ENCODE results near the gene GRK7.
"Not testable (repeated sequence)": the region's sequence is repeated elsewhere in the genome, so short reads cannot be mapped to it uniquely, and the experiment has no call there.

Gene GRK7

GRCh38 chr3:141784096-141784495 lies 20.9 kb downstream of the GRK7 start:
- H3K9ac ChIP-seq (ENCODE audit: insufficient read length, low read depth): no peak overlapping the region
- peaks cover 3% of the 10 kb centered on the region for H3K4me1 ChIP-seq (ENCODE audit: insufficient read depth, insufficient read length)
- no peaks in the 10 kb centered on the region for H3K36me3 ChIP-seq (ENCODE audit: insufficient read depth, insufficient read length, low read length)
- no peak for DNase-seq (ENCODE audit: low read depth, low spot score)
- TF ChIP-seq SUZ12 (IDR thresholded peaks at IDR 0.05; ENCODE audit: extremely low read depth, insufficient read depth, insufficient read length) (no peak), YY1 (IDR thresholded peaks at IDR 0.05; ENCODE audit: insufficient read depth, insufficient read length) (no peak), ZNF274 (IDR thresholded peaks at IDR 0.05; ENCODE audit: low read depth, low read length) (no peak)
- H3K27me3 ChIP-seq (ENCODE audit: insufficient read depth, insufficient read length): no peaks in the 10 kb centered on the region
- H3K9me3 ChIP-seq (ENCODE audit: insufficient read depth, low read length): no peaks in the 10 kb centered on the region
- no peak overlapping the region for H3K4me3 ChIP-seq (ENCODE audit: insufficient read length, low read depth)

- TF ChIP-seq SUZ12 (IDR thresholded peaks at IDR 0.05; ENCODE audit: extremely low read depth, insufficient read depth, insufficient read length) (no peak), ZNF274 (IDR thresholded peaks at IDR 0.05; ENCODE audit: low read depth, low read length) (no peak), YY1 (IDR thresholded peaks at IDR 0.05; ENCODE audit: insufficient read depth, insufficient read length) (no peak)
Observed at GRCh38 chr3:141784531-141784930, 21.3 kb downstream of the GRK7 start.

DNA sequence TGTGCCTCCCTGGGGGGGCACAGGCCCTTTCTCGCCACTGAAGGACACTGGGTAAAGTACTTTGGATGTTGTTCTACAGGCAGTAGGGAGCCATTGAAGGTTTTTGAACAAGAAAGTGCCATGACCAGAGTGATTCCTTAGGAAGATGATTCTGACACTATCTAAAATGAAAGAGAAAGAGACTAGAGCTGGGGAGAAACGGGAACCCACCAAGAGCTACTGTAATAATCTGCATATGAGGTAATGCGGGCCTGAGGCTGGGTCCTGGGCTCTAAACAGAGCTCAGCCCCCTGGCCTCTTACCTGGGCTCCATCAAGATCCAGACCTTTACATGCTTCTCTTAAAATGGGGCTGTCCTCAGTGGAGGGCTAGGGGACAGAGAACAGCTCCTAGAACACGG lies 24.9 kb downstream of the GRK7 start:
- H3K4me3 ChIP-seq (ENCODE audit: insufficient read length, low read depth): no peak overlapping the region
- H3K36me3 ChIP-seq (ENCODE audit: insufficient read depth, insufficient read length, low read length): no peaks in the 10 kb centered on the region
- TF ChIP-seq YY1 (IDR thresholded peaks at IDR 0.05; ENCODE audit: insufficient read depth, insufficient read length) (no peak), SUZ12 (IDR thresholded peaks at IDR 0.05; ENCODE audit: extremely low read depth, insufficient read depth, insufficient read length) (no peak), ZNF274 (IDR thresholded peaks at IDR 0.05; ENCODE audit: low read depth, low read length) (no peak)
- H3K4me1 ChIP-seq (ENCODE audit: insufficient read depth, insufficient read length): peaks cover 3% of the 10 kb centered on the region
- H3K9me3 ChIP-seq (ENCODE audit: insufficient read depth, low read length): no peaks in the 10 kb centered on the region
- no peak for DNase-seq (ENCODE audit: low read depth, low spot score)
- H3K27me3 ChIP-seq (ENCODE audit: insufficient read depth, insufficient read length): no peaks in the 10 kb centered on the region
- H3K9ac ChIP-seq (ENCODE audit: insufficient read length, low read depth): no peak overlapping the region

More at GRCh38 chr3:141784531-141784930, 21.3 kb downstream of the GRK7 start:
- H3K9ac ChIP-seq (ENCODE audit: insufficient read length, low read depth): no peak overlapping the region
- H3K4me1 ChIP-seq (ENCODE audit: insufficient read depth, insufficient read length): peaks cover 3% of the 10 kb centered on the region
- no peak overlapping the region for H3K4me3 ChIP-seq (ENCODE audit: insufficient read length, low read depth)
- DNase-seq (ENCODE audit: low read depth, low spot score): no peak
- H3K9me3 ChIP-seq (ENCODE audit: insufficient read depth, low read length): no peaks in the 10 kb centered on the region
- H3K27me3 ChIP-seq (ENCODE audit: insufficient read depth, insufficient read length): no peaks in the 10 kb centered on the region
- H3K36me3 ChIP-seq (ENCODE audit: insufficient read depth, insufficient read length, low read length): no peaks in the 10 kb centered on the region

- H3K36me3 ChIP-seq (ENCODE audit: insufficient read depth, insufficient read length, low read length); H3K9me3 ChIP-seq (ENCODE audit: insufficient read depth, low read length); H3K27me3 ChIP-seq (ENCODE audit: insufficient read depth, insufficient read length); H3K4me1 ChIP-seq (ENCODE audit: insufficient read depth, insufficient read length); DNase-seq (ENCODE audit: low read depth, low spot score); H3K9ac ChIP-seq (ENCODE audit: insufficient read length, low read depth); H3K4me3 ChIP-seq (ENCODE audit: insufficient read length, low read depth): not testable (repeated sequence)
Observed at GRCh38 chr3:141788750-141789149, 25.5 kb downstream of the GRK7 start.

- DNase-seq (ENCODE audit: low read depth, low spot score): no peak
- Histone ChIP-seq H3K4me3 (ENCODE audit: insufficient read length, low read depth) (no peak overlapping the region), H3K27me3 (ENCODE audit: insufficient read depth, insufficient read length) (no peaks in the 10 kb centered on the region), H3K9ac (ENCODE audit: insufficient read length, low read depth) (no peak overlapping the region), H3K4me1 (ENCODE audit: insufficient read depth, insufficient read length) (peaks cover 3% of the 10 kb centered on the region), H3K36me3 (ENCODE audit: insufficient read depth, insufficient read length, low read length) (no peaks in the 10 kb centered on the region), H3K9me3 (ENCODE audit: insufficient read depth, low read length) (no peaks in the 10 kb centered on the region)
- TF ChIP-seq SUZ12 (IDR thresholded peaks at IDR 0.05; ENCODE audit: extremely low read depth, insufficient read depth, insufficient read length) (no peak), ZNF274 (IDR thresholded peaks at IDR 0.05; ENCODE audit: low read depth, low read length) (no peak), YY1 (IDR thresholded peaks at IDR 0.05; ENCODE audit: insufficient read depth, insufficient read length) (no peak)
Observed at GRCh38 chr3:141789281-141789680, 26.1 kb downstream of the GRK7 start.

DNA sequence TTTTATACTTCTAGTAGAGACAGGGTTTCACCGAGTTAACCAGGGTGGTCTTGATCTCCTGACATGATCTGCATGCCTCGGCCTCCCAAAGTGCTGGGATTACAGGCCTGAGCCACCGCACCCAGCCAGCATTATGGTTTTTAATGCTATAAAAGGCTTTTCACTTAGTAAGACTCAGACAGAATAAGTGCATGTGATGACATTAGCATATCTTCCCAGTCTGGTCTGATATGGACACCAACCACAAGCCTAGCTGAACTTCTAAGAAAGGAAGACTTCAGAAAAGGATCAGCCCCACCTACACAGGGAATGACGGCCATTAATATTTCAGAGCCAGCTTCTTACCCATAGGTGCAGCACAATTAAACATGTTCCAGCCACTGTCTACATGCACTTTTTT lies 27.0 kb downstream of the GRK7 start:
- no peak for TF ChIP-seq YY1 (IDR thresholded peaks at IDR 0.05; ENCODE audit: insufficient read depth, insufficient read length)
- no peak for TF ChIP-seq SUZ12 (IDR thresholded peaks at IDR 0.05; ENCODE audit: extremely low read depth, insufficient read depth, insufficient read length)
- no peak for TF ChIP-seq ZNF274 (IDR thresholded peaks at IDR 0.05; ENCODE audit: low read depth, low read length)
- no peak overlapping the region for H3K4me3 ChIP-seq (ENCODE audit: insufficient read length, low read depth)
- no peaks in the 10 kb centered on the region for H3K27me3 ChIP-seq (ENCODE audit: insufficient read depth, insufficient read length)
- no peak for DNase-seq (ENCODE audit: low read depth, low spot score)
- no peaks in the 10 kb centered on the region for H3K36me3 ChIP-seq (ENCODE audit: insufficient read depth, insufficient read length, low read length)
- H3K9ac ChIP-seq (ENCODE audit: insufficient read length, low read depth): no peak overlapping the region
- H3K9me3 ChIP-seq (ENCODE audit: insufficient read depth, low read length): no peaks in the 10 kb centered on the region
- H3K4me1 ChIP-seq (ENCODE audit: insufficient read depth, insufficient read length): peaks cover 3% of the 10 kb centered on the region

DNA sequence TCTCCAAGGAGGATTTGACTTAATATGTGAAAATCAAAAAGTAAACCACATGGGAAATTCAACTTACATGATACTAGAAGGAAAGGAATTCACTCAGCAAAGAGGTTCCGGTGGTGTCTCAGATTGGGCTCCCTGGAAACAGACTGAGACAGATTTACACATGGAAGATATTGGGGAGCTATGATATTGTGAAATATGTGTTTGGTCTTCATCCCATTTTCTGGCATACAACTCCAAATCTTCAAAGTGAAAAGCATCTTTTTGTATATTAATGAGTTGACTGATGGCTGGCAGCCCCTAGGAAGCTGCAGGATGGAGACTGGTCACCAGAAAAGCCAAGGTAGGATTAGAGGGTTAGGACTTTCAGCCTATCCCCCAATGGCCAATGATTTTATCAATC lies 29.3 kb downstream of the GRK7 start:
- H3K9me3 ChIP-seq (ENCODE audit: insufficient read depth, low read length): no peaks in the 10 kb centered on the region
- peaks cover 9% of the 10 kb centered on the region for H3K4me1 ChIP-seq (ENCODE audit: insufficient read depth, insufficient read length)
- H3K36me3 ChIP-seq (ENCODE audit: insufficient read depth, insufficient read length, low read length): no peaks in the 10 kb centered on the region
- H3K9ac ChIP-seq (ENCODE audit: insufficient read length, low read depth): no peak overlapping the region
- DNase-seq (ENCODE audit: low read depth, low spot score): no peak
- no peak for TF ChIP-seq SUZ12 (IDR thresholded peaks at IDR 0.05; ENCODE audit: extremely low read depth, insufficient read depth, insufficient read length)
- no peak for TF ChIP-seq YY1 (IDR thresholded peaks at IDR 0.05; ENCODE audit: insufficient read depth, insufficient read length)
- no peak for TF ChIP-seq ZNF274 (IDR thresholded peaks at IDR 0.05; ENCODE audit: low read depth, low read length)
- H3K4me3 ChIP-seq (ENCODE audit: insufficient read length, low read depth): no peak overlapping the region
- H3K27me3 ChIP-seq (ENCODE audit: insufficient read depth, insufficient read length): peaks cover 12% of the 10 kb centered on the region
